ENCODE measurements around the gene PPM1J.

PPM1J gene

DNA sequence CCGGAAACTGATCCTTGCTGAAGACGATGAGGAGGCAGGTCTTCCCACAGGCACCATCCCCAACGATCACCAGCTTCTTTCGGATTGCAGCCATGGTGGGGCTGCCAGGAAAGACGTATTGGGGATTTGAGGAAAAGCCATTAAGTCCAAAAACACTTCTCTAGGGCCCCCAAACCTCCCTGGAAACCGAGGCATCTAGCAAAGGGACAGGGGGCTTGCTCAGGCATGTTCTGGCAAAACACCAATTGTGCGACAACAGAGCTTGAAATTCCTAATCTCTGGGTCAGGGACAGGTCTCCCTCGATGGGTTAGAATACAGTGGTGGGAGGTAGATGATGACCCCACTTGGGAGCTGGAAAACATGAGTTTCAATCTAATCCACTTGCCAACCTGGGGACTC lies 11.4 kb downstream of the PPM1J start:
- DNase-seq = no peak

DNA sequence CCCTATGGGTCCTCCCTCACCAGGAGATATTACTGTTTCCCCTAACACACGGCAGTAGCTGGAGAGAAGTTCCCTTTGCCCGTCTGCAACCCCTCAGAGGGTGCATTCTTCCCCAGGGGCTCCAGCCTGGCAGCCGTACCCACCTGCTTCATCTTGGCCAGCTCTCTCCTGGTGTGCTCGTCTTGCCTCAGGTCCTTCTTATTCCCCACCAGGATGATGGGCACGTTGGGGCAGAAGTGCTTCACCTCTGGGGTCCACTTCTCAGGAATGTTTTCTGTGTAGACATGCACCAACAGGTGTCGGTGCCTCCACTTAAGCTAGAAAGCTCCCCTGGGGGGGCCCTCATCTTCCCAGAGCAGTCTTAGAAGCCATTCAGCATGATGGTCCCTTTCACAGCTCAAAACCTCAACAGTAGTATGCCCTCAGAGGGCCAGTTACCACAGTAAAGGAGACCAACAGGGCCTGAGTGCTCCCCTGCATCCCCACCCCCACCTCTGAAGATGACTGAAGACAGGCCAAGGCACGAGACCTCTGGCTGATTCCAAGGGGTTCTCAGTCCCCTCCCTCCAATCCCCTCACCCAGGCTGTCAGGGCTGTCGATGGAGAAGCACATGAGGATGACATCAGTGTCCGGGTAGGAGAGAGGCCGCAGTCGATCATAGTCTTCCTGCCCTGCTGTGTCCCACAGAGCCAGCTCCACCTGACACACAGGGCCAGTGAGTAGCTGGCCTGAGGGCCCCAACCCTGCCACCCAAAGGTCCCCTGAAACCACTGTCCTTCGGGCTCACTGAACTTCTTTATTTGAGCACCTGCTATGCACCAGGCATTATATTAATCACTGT lies 12.5 kb downstream of the PPM1J start:
- DNase-seq = no peak

DNA sequence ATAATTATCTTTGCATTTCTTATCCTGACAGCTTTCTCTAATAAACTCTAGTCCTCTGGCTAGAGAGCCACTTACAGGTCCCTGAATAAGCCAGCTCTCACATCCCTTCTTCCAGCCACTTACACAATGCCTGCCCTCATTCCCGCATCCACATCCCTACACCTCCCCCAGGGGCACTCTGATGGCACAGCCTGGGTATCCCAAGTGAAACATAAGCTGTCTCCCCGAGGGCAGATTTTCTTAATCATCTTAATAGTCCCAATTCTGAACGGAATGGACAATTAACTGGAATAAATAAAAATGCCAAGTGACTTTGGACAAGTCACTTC lies 13.1 kb downstream of the PPM1J start:
- no peak for DNase-seq

DNA sequence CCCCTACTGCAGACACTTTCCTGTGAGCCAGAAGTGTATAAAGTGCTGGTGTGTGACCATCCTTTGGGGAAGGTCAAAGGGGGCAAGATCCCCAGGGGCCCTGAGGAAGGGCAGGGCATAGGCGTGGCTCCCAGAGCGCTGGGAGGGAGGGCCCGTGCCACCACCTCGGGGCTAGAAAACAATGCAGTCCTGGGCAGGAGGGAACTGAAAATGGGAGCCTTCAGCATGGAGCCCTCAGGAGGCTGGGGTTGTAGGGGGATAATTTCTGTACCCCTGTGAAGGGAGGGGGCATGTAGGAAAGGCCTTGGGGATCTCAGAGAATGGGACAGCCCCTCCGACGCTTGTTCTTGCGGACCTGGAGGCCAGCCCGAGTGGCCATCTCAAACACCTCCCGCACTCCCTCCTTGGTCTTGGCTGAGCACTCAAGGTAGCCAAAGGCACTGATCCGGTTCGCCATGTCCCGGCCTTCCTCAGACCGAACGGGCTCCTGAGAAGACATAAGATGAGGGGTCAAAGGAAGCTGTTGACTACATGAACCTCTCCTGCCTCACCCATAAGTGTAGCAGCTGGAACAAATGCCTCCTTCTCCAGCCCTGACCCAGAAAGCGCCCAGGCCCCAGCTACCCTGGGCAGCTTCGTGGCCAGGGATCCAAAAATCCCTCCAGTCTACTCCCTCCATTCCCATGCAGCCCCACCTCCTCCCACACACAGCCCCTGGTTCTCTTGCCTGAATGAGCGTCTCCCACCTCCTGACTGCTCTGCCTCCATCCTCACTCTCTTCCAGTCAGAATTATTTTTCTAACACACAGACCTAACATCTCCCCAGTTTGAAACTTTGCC lies 13.7 kb downstream of the PPM1J start:
- DNase-seq = no peak

- DNase-seq = peak; percentile 70
Observed at GRCh38 chr1:112700290-112701226, 14.6 kb downstream of the PPM1J start.

- no peak for DNase-seq
Observed at GRCh38 chr1:112699425-112700144, 15.5 kb downstream of the PPM1J start.

DNA sequence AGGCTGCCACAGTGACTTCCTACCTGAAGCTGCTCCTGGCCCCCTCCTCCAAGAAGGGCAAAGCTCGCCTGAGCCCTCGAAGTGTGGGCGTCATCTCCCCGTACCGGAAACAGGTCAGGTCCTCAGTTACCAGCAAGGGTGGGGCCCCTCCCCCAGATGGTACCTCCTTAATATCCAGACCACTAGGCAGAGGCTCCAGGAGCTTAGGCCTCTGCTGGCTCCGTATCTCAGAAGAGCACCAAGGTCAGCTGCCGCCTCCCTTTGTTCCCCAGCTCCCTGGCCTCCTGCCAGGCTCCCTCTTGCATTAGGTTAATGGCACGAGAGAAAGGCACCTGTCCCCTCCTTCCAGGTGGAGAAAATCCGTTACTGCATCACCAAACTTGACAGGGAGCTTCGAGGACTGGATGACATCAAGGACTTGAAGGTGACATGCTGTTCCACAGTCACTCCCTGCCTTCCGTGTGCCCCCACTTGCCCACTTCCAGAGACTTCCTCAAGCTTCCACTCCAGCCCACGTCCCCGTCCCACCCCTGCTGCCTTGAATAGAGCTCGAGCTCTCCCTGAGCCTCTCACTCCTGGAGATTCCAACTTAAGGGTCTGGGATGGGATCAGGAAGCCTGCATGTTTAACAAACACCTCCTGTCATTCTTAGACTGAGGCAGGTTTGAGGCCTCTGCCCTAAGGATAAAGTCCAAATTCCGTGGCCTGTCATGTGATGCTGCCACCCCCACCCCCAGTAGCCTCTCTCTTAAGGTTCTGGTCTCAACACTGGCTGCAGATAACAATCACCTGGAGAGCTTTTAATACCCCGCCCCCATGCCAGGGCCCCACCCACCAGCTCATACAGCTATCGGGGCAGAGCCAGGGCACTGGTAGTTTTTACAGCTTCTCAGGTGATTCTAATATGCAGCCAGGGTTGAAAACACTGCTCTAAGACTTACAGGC lies 16.5 kb downstream of the PPM1J start:
- DNase-seq = no peak

GRCh38 chr1:112697781-112698201 lies 17.3 kb downstream of the PPM1J start:
- DNase-seq = no peak

GRCh38 chr1:112696578-112697314 lies 18.4 kb downstream of the PPM1J start:
- no peak for DNase-seq

DNA sequence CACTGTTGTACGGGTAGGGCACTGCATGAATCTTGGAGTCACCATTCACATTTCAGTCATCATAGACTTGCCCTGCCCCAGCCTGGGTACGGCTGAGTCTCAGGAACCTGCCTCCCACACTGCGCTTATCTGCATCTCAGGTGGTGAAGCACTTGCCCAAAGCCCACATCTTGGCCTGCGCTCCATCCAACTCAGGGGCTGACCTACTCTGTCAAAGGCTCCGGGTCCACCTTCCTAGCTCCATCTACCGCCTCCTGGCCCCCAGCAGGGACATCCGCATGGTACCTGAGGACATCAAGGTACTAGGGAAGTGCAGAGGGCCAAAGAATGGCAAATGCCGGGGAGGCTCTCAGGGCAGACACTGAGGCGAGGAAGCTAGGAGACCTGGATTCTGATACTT lies 19.9 kb downstream of the PPM1J start:
- no peak for DNase-seq

DNA sequence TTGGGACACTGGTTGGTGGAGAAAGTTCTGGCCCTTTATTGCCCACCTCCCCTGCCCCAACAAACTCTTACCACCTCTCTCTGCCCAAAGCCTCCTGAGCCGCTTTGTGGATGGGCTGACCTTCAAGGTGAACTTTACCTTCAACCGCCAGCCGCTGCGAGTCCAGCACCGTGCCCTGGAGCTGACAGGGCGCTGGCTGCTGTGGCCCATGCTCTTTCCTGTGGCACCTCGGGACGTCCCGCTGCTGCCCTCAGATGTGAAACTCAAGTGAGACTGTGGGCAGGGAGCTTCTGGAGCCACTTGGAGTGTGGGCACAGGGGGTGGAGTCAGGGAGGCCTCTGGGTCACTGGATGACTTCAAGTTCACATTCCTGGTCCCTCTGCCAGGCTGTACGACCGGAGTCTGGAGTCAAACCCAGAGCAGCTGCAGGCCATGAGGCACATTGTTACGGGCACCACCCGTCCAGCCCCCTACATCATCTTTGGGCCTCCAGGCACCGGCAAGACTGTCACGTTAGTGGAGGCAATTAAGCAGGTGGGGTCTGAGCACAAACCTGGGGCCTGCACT lies 20.7 kb downstream of the PPM1J start:
- no peak for DNase-seq

DNA sequence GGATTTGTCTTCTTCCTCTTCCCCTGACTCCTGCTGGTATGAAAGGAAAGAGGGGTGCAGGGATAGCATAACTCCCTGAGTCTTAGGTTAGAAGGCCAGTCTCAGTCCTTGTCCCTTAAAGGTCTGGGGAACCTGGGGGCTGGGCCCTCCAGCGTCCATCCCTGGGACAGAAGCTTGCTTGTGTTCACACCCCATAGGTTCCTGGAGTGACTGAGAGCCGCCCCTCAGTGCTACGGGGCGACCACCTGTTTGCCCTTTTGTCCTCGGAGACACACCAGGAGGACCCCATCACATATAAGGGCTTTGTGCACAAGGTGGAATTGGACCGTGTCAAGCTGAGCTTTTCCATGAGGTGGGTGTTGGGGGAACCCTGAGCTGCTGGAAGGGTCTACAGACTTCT lies 21.3 kb downstream of the PPM1J start:
- no peak for DNase-seq

- DNase-seq = no peak
Observed at GRCh38 chr1:112692681-112693080, 22.5 kb downstream of the PPM1J start.

- DNase-seq = no peak
Observed at GRCh38 chr1:112689842-112690237, 25.3 kb downstream of the PPM1J start.

DNA sequence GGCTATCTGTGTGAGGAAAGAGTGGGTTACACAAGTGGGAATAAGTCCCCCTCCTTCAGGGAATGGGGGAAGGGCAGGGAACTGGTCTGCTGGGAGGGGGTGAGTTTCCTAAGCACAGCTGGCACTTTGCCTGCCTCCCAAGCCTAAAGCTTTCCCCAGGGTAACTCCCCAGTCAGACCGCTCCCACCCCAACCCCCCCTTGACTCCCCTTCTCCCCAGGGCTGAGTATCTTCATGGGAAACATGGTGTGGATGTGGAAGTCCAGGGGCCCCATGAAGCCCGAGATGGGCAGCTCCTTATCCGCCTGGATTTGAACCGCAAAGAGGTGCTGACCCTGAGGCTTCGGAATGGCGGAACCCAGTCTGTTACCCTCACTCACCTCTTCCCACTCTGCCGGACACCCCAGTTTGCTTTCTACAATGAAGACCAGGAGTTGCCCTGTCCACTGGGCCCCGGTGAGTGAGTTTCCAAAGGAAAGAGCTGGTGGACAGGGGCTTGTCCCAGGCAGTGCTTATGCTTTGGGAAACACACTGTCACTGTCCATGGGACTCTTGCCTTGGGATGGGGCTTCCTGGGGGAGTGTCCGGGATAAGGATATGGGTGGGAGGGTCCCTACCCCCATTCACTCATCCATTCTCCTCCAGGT lies 25.8 kb downstream of the PPM1J start:
- DNase-seq = no peak

- DNase-seq = no peak
Observed at GRCh38 chr1:112688781-112689193, 26.3 kb downstream of the PPM1J start.

DNA sequence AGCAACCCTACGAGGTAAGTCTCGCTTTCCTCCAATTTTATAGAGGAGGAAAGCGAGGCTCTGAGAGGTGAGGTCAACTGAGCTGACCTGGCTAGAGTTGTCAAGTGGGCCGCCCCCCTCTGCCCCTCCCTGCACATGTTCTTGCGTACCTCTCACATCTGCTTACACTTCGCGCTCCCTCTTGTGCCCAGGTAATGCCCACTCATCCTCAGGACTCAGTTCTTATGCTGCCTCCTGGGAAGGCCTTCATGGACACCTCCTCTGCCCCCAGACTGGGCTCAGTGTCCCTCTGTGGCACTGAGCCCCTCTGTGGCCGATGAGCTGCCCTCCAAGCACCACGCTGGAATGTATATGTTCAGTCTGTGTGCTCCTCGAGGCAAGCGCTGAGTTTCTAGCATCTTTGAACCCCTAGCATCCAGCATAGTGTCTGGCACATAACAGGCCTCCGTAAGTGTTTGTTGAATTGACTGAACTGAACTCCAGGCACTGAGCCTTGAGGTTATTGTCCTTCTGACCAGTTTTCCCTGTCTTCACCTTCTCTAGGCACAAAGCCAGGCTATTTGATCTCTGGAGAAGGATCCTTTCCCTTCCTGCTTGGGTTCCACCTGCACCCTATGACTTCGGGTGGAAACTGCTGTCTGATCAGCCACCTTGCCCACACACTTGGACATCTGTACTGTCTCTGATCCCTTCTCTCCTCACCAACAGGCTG lies 27.2 kb downstream of the PPM1J start:
- DNase-seq = no peak

DNA sequence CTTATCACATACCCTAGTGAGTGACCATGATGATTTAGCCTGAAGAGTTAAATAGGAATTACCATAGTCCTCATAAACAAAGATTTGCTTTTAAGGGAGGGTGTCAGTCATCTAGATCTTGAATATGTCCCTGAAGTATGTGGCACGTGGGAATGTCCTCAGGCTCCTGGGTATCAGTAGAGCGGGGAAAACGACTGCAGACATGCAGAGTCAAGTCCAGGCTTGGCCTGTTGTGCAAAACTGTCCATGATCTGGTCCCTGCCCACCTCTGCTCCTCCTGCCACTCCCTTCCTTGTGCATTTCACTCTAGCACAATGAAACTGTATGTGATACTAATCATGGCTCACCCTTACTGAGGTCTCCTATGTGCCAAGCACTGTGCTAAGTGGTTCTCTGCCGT lies 27.8 kb downstream of the PPM1J start:
- DNase-seq = no peak

- no peak for DNase-seq
Observed at GRCh38 chr1:112686835-112687234, 28.3 kb downstream of the PPM1J start.
